ENCODE measurements around the gene KL.

KL gene

GRCh38 chr13:33105387-33106005, 89.3 kb downstream of the KL start:
- Histone ChIP-seq H4K20me1 (ENCODE audit: insufficient read depth, low read length) (no peaks in the 10 kb centered on the region), H3K4me2 (ENCODE audit: insufficient read depth, low read length) (no peak overlapping the region), H3K4me3 (ENCODE audit: low read depth in 1 of 2, low read length in 2 of 2) (no peak overlapping the region), H3K27me3 (ENCODE audit: insufficient read depth, low read length, poor library complexity) (no peaks in the 10 kb centered on the region), H3K9ac (ENCODE audit: low read depth, low read length) (no peak overlapping the region), H3K27ac (ENCODE audit: low read length) (no peak overlapping the region), H3K9me3 (ENCODE audit: insufficient read depth, low read length, severe bottlenecking) (no peaks in the 10 kb centered on the region), H3K79me2 (ENCODE audit: insufficient read depth, low read length) (no peaks in the 10 kb centered on the region), H3K36me3 (ENCODE audit: insufficient read depth, low read length) (no peaks in the 10 kb centered on the region), H3K4me1 (ENCODE audit: insufficient read depth, low read length) (no peaks in the 10 kb centered on the region), H2AFZ (ENCODE audit: low read depth, low read length) (no peak overlapping the region)
- TF ChIP-seq EZH2 (IDR thresholded peaks at IDR 0.05; ENCODE audit: borderline replicate concordance, low read depth, low read length, severe bottlenecking) = no peak
- TF ChIP-seq, protein P1, sequence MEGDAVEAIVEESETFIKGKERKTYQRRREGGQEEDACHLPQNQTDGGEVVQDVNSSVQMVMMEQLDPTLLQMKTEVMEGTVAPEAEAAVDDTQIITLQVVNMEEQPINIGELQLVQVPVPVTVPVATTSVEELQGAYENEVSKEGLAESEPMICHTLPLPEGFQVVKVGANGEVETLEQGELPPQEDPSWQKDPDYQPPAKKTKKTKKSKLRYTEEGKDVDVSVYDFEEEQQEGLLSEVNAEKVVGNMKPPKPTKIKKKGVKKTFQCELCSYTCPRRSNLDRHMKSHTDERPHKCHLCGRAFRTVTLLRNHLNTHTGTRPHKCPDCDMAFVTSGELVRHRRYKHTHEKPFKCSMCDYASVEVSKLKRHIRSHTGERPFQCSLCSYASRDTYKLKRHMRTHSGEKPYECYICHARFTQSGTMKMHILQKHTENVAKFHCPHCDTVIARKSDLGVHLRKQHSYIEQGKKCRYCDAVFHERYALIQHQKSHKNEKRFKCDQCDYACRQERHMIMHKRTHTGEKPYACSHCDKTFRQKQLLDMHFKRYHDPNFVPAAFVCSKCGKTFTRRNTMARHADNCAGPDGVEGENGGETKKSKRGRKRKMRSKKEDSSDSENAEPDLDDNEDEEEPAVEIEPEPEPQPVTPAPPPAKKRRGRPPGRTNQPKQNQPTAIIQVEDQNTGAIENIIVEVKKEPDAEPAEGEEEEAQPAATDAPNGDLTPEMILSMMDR (IDR thresholded peaks at IDR 0.05; ENCODE audit: borderline replicate concordance, extremely low read depth, low read length, poor library complexity, severe bottlenecking) = no peak
- ATAC-seq (ENCODE audit: insufficient read depth, low read depth) (no peak), DNase-seq (no peak)

DNA sequence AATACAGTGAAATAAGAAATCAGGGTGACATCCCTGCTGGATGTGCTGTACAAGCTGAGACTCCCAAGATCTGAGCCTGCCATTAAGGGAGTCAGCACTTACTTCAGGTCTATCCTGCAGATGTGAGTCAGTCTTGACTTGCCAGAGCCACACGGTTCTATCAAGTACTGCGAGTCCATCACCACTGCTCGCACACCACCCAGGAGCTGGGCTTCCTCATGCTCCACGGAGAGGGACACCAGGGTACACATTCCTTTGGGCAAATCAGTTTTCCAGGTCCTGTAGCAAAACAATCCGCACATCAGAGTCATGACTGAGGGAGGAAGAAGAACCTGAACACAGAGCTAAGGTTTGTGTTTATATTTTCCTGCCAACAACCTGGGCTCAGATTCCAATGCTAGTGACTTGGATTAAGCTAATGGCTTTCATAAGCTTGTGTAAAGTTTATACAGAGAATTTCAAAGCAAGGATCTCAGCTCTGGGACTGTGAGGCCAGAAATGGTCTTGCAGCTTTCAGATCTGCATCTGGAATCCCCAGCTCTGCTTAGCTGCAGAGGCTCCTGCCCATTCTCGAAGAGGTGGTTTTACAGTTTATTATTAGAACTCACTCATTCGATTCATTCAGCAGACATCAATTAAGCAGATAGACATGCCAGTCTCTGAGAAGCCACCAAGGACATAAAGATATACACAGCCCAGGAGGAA, 90.6 kb downstream of the KL start:
- TF ChIP-seq, protein P1 (IDR thresholded peaks at IDR 0.05; ENCODE audit: borderline replicate concordance, extremely low read depth, low read length, poor library complexity, severe bottlenecking) = no peak
- TF ChIP-seq EZH2 (IDR thresholded peaks at IDR 0.05; ENCODE audit: borderline replicate concordance, low read depth, low read length, severe bottlenecking) = no peak
- no peak overlapping the region for H3K4me3 ChIP-seq (ENCODE audit: low read depth in 1 of 2, low read length in 2 of 2)

GRCh38 chr13:33107361-33107760, 91.1 kb downstream of the KL start:
- Histone ChIP-seq H4K20me1 (ENCODE audit: insufficient read depth, low read length) (no peaks in the 10 kb centered on the region), H3K4me1 (ENCODE audit: insufficient read depth, low read length) (no peaks in the 10 kb centered on the region), H3K4me2 (ENCODE audit: insufficient read depth, low read length) (no peak overlapping the region), H3K4me3 (ENCODE audit: low read depth in 1 of 2, low read length in 2 of 2) (no peak overlapping the region), H2AFZ (ENCODE audit: low read depth, low read length) (no peak overlapping the region), H3K36me3 (ENCODE audit: insufficient read depth, low read length) (no peaks in the 10 kb centered on the region), H3K79me2 (ENCODE audit: insufficient read depth, low read length) (no peaks in the 10 kb centered on the region), H3K9me3 (ENCODE audit: insufficient read depth, low read length, severe bottlenecking) (no peaks in the 10 kb centered on the region), H3K27ac (ENCODE audit: low read length) (no peak overlapping the region), H3K9ac (ENCODE audit: low read depth, low read length) (no peak overlapping the region), H3K27me3 (ENCODE audit: insufficient read depth, low read length, poor library complexity) (no peaks in the 10 kb centered on the region)
- DNase-seq (no peak), ATAC-seq (ENCODE audit: insufficient read depth, low read depth) (no peak)
- TF ChIP-seq, protein P1 (IDR thresholded peaks at IDR 0.05; ENCODE audit: borderline replicate concordance, extremely low read depth, low read length, poor library complexity, severe bottlenecking) = no peak
- no peak for TF ChIP-seq EZH2 (IDR thresholded peaks at IDR 0.05; ENCODE audit: borderline replicate concordance, low read depth, low read length, severe bottlenecking)

More for the DNA sequence above, 90.6 kb downstream of the KL start:
- no peaks in the 10 kb centered on the region for H3K9me3 ChIP-seq (ENCODE audit: insufficient read depth, low read length, severe bottlenecking)
- H3K27ac ChIP-seq (ENCODE audit: low read length) = no peak overlapping the region
- no peaks in the 10 kb centered on the region for H3K27me3 ChIP-seq (ENCODE audit: insufficient read depth, low read length, poor library complexity)
- DNase-seq (no peak), ATAC-seq (ENCODE audit: insufficient read depth, low read depth) (no peak)
- no peak overlapping the region for H3K9ac ChIP-seq (ENCODE audit: low read depth, low read length)
- H3K36me3 ChIP-seq (ENCODE audit: insufficient read depth, low read length) = no peaks in the 10 kb centered on the region
- no peak overlapping the region for H3K4me2 ChIP-seq (ENCODE audit: insufficient read depth, low read length)
- no peaks in the 10 kb centered on the region for H3K79me2 ChIP-seq (ENCODE audit: insufficient read depth, low read length)
- H4K20me1 ChIP-seq (ENCODE audit: insufficient read depth, low read length) = no peaks in the 10 kb centered on the region
- no peaks in the 10 kb centered on the region for H3K4me1 ChIP-seq (ENCODE audit: insufficient read depth, low read length)
- H2AFZ ChIP-seq (ENCODE audit: low read depth, low read length) = no peak overlapping the region
